Upper lobe of left lung (tissue), 4 donors: ENCODE data around the gene GRK5.

Source experiments
- CTCF ChIP-seq, 6 experiments: fragments of 450-650 bp in 4 of 6; fragments of 200-600 bp in 2 of 6; sonication (generic) in 2 of 6; IDR thresholded peaks; one replicate each; pipeline ENCODE4 v1.5.1; 2016 to 2019; ENCODE audit warnings: antibody characterized with exemption in 6 of 6
- POLR2AphosphoS5 ChIP-seq, 2 donors: sonication (generic); formaldehyde crosslinking; IDR thresholded peaks; one replicate each; pipeline ENCODE4 v1.5.1; 2017; ENCODE audit warnings: antibody characterized with exemption in 2 of 2

- TF ChIP-seq POLR2AphosphoS5 (IDR thresholded peaks at IDR 0.05) = no peak
- no peak for TF ChIP-seq CTCF (IDR thresholded peaks at IDR 0.05)
Observed at GRCh38 chr10:119461923-119462322, 254.6 kb downstream of the GRK5 start.
